GM23338 (cell line): ENCODE results near the gene TSC2. TPM values are rescaled to one million over a fixed set of nuclear protein-coding genes. Genes with fewer than 3 reads are reported as not detected.

Experiments used
- CREB1 ChIP-seq: fragments of 250-450 bp; sonication (Bioruptor Pico); IDR thresholded peaks from 2 replicates; pipeline ENCODE4 v1.5.0; 2020; ENCODE audit warnings: low read depth, mild to moderate bottlenecking, moderate library complexity
- EZH2 ChIP-seq: fragments of 200-600 bp; sonication (generic); IDR thresholded peaks from one replicate; pipeline ENCODE4 v1.8.0; 2017; ENCODE audit warnings: antibody characterized with exemption, mild to moderate bottlenecking, low read depth; ENCODE audit not compliant: unreplicated experiment
- EZH2phosphoT487 ChIP-seq: fragments of 200-600 bp; sonication (generic); IDR thresholded peaks from one replicate; pipeline ENCODE4 v1.8.1; 2018; ENCODE audit warnings: antibody characterized with exemption; ENCODE audit not compliant: unreplicated experiment
- JUNB ChIP-seq: IDR thresholded peaks from one replicate; pipeline ENCODE4 v1.6.1; 2016; ENCODE audit warnings: antibody characterized with exemption; ENCODE audit not compliant: unreplicated experiment
- NANOG ChIP-seq: IDR thresholded peaks from 2 replicates; pipeline ENCODE4 v1.6.1; 2016; ENCODE audit warnings: antibody characterized with exemption, borderline replicate concordance
- STAT1 ChIP-seq: IDR thresholded peaks from one replicate; pipeline ENCODE4 v1.6.1; 2016; ENCODE audit warnings: antibody characterized with exemption; ENCODE audit not compliant: unreplicated experiment
- ZNF114 ChIP-seq: fragments of 250-450 bp; sonication (Bioruptor Pico); IDR thresholded peaks from 2 replicates; pipeline ENCODE4 v1.5.0; 2020; ENCODE audit warnings: mild to moderate bottlenecking, moderate library complexity
- ZNF331 ChIP-seq: fragments of 250-450 bp; sonication (Bioruptor Pico); IDR thresholded peaks from 2 replicates; pipeline ENCODE4 v1.5.0; 2020; ENCODE audit warnings: low read depth, mild to moderate bottlenecking, moderate library complexity
- polyA plus RNA-seq: library from polyadenylated mRNA; unstranded; fragments of >200 nt; fragmentation: Nextera tagmentation; extraction: Ambion mirVana; gene quantifications from 2 replicates; pipeline ENCODE4 v1.2.1, GENCODE V29; 2016
- total RNA-seq: library from RNA; depleted of rRNA; stranded (reverse); fragments of >200 nt; shearing (Covaris generic); gene quantifications from 2 replicates; pipeline ENCODE4 v1.2.3, GENCODE V29; 2014
- TF ChIP-seq, protein P1 (sequence below): fragments of 250-450 bp; sonication (Bioruptor Pico); IDR thresholded peaks from 2 replicates; pipeline ENCODE4 v1.5.0; 2020; ENCODE audit warnings: mild to moderate bottlenecking, moderate library complexity
- TF ChIP-seq, protein P2 (sequence below), 2 experiments: fragments of 200-600 bp in 1 of 2; sonication (generic) in 1 of 2; conservative IDR thresholded peaks; 2 replicates each; pipeline versions ENCODE4 v1.5.1 to v1.6.1; 2016 to 2017; ENCODE audit warnings: antibody characterized with exemption in 2 of 2, low read depth in 2 of 2, mild to moderate bottlenecking in 2 of 2, moderate library complexity in 1 of 2
- TF ChIP-seq, protein P3 (sequence below): IDR thresholded peaks from 2 replicates; pipeline ENCODE4 v1.6.1; 2016; ENCODE audit warnings: antibody characterized with exemption

TSC2 gene
- total and polyA plus RNA-seq, 2 experiments from 2014 or later: 40.5 to 93.0 TPM

DNA sequence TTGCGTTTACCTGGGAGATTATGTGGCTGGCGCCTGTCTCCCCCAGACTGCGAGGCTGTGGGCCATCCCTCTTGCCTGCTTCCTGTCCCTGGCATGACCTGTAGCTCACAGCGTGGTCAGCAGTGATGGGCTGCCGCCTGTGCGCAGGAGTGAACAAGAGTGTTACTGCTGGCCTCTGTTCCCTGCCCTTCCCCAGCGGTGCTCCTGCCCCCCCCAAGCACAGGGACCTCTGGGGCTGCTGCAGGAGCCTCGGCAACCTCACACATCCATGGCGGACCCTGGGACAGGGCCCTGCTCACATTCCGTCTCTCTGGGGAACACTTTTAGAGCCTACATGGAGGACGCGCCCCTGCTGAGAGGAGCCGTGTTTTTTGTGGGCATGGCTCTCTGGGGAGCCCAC is 10.6 kb downstream of the TSC2 start (continued):
- TF ChIP-seq, protein P1, sequence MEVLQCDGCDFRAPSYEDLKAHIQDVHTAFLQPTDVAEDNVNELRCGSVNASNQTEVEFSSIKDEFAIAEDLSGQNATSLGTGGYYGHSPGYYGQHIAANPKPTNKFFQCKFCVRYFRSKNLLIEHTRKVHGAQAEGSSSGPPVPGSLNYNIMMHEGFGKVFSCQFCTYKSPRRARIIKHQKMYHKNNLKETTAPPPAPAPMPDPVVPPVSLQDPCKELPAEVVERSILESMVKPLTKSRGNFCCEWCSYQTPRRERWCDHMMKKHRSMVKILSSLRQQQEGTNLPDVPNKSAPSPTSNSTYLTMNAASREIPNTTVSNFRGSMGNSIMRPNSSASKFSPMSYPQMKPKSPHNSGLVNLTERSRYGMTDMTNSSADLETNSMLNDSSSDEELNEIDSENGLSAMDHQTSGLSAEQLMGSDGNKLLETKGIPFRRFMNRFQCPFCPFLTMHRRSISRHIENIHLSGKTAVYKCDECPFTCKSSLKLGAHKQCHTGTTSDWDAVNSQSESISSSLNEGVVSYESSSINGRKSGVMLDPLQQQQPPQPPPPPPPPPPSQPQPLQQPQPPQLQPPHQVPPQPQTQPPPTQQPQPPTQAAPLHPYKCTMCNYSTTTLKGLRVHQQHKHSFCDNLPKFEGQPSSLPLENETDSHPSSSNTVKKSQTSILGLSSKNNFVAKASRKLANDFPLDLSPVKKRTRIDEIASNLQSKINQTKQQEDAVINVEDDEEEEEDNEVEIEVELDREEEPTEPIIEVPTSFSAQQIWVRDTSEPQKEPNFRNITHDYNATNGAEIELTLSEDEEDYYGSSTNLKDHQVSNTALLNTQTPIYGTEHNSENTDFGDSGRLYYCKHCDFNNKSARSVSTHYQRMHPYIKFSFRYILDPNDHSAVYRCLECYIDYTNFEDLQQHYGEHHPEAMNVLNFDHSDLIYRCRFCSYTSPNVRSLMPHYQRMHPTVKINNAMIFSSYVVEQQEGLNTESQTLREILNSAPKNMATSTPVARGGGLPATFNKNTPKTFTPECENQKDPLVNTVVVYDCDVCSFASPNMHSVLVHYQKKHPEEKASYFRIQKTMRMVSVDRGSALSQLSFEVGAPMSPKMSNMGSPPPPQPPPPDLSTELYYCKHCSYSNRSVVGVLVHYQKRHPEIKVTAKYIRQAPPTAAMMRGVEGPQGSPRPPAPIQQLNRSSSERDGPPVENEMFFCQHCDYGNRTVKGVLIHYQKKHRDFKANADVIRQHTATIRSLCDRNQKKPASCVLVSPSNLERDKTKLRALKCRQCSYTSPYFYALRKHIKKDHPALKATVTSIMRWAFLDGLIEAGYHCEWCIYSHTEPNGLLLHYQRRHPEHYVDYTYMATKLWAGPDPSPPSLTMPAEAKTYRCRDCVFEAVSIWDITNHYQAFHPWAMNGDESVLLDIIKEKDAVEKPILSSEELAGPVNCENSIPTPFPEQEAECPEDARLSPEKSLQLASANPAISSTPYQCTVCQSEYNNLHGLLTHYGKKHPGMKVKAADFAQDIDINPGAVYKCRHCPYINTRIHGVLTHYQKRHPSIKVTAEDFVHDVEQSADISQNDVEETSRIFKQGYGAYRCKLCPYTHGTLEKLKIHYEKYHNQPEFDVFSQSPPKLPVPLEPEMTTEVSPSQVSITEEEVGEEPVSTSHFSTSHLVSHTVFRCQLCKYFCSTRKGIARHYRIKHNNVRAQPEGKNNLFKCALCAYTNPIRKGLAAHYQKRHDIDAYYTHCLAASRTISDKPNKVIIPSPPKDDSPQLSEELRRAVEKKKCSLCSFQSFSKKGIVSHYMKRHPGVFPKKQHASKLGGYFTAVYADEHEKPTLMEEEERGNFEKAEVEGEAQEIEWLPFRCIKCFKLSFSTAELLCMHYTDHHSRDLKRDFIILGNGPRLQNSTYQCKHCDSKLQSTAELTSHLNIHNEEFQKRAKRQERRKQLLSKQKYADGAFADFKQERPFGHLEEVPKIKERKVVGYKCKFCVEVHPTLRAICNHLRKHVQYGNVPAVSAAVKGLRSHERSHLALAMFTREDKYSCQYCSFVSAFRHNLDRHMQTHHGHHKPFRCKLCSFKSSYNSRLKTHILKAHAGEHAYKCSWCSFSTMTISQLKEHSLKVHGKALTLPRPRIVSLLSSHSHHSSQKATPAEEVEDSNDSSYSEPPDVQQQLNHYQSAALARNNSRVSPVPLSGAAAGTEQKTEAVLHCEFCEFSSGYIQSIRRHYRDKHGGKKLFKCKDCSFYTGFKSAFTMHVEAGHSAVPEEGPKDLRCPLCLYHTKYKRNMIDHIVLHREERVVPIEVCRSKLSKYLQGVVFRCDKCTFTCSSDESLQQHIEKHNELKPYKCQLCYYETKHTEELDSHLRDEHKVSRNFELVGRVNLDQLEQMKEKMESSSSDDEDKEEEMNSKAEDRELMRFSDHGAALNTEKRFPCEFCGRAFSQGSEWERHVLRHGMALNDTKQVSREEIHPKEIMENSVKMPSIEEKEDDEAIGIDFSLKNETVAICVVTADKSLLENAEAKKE (CRISPR knock-in tag): no peak
- TF ChIP-seq CREB1 (CRISPR knock-in tag): no peak
- no peak for TF ChIP-seq EZH2phosphoT487
- TF ChIP-seq, protein P2, sequence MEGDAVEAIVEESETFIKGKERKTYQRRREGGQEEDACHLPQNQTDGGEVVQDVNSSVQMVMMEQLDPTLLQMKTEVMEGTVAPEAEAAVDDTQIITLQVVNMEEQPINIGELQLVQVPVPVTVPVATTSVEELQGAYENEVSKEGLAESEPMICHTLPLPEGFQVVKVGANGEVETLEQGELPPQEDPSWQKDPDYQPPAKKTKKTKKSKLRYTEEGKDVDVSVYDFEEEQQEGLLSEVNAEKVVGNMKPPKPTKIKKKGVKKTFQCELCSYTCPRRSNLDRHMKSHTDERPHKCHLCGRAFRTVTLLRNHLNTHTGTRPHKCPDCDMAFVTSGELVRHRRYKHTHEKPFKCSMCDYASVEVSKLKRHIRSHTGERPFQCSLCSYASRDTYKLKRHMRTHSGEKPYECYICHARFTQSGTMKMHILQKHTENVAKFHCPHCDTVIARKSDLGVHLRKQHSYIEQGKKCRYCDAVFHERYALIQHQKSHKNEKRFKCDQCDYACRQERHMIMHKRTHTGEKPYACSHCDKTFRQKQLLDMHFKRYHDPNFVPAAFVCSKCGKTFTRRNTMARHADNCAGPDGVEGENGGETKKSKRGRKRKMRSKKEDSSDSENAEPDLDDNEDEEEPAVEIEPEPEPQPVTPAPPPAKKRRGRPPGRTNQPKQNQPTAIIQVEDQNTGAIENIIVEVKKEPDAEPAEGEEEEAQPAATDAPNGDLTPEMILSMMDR (conservative IDR thresholded peaks at IDR 0.05; ENCODE audit: low read depth in 2 of 2): no peak
- no peak for TF ChIP-seq ZNF114 (CRISPR knock-in tag)
- TF ChIP-seq STAT1: no peak
- TF ChIP-seq, protein P3, sequence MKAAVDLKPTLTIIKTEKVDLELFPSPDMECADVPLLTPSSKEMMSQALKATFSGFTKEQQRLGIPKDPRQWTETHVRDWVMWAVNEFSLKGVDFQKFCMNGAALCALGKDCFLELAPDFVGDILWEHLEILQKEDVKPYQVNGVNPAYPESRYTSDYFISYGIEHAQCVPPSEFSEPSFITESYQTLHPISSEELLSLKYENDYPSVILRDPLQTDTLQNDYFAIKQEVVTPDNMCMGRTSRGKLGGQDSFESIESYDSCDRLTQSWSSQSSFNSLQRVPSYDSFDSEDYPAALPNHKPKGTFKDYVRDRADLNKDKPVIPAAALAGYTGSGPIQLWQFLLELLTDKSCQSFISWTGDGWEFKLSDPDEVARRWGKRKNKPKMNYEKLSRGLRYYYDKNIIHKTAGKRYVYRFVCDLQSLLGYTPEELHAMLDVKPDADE: no peak
- no peak for TF ChIP-seq ZNF331
- no peak for TF ChIP-seq JUNB
- no peak for TF ChIP-seq NANOG
- TF ChIP-seq EZH2: no peak
